SK-N-SH treated with all-trans-retinoic acid at 6 μM for 48 hours (cell line): ENCODE results near the gene CENPM.

Source experiments
- ARNTL ChIP-seq: fragments of 450-650 bp; formaldehyde crosslinking; IDR thresholded peaks from 2 replicates; pipeline ENCODE4 v1.5.0; 2020; ENCODE audit warnings: low read depth, mild to moderate bottlenecking, moderate library complexity, borderline replicate concordance
- BACH2 ChIP-seq: fragments of 250-450 bp; sonication (Bioruptor Pico); IDR thresholded peaks from 2 replicates; pipeline ENCODE4 v1.9.0; 2021; ENCODE audit warnings: mild to moderate bottlenecking, borderline replicate concordance
- CREB5 ChIP-seq: fragments of 250-450 bp; sonication (Bioruptor Pico); IDR thresholded peaks from 2 replicates; pipeline ENCODE4 v1.5.1; 2020; ENCODE audit warnings: low read depth, mild to moderate bottlenecking, moderate library complexity
- CSDC2 ChIP-seq: fragments of 250-450 bp; sonication (Bioruptor Pico); IDR thresholded peaks from 2 replicates; pipeline ENCODE4 v1.5.0; 2020; ENCODE audit warnings: mild to moderate bottlenecking, moderate library complexity
- OSR1 ChIP-seq: fragments of 250-450 bp; sonication (Bioruptor Pico); IDR thresholded peaks from 2 replicates; pipeline ENCODE4 v1.8.0; 2022; ENCODE audit warnings: moderate library complexity, mild to moderate bottlenecking, inconsistent platforms
- SNAI2 ChIP-seq: fragments of 250-450 bp; sonication (Bioruptor Pico); IDR thresholded peaks from 2 replicates; pipeline ENCODE4 v1.5.0; 2020; ENCODE audit warnings: mild to moderate bottlenecking, moderate library complexity
- ZFP3 ChIP-seq: fragments of 250-450 bp; sonication (Bioruptor Pico); IDR thresholded peaks from 2 replicates; pipeline ENCODE4 v1.5.0; 2020; ENCODE audit warnings: mild to moderate bottlenecking, moderate library complexity
- ZFP30 ChIP-seq: fragments of 450-650 bp; formaldehyde crosslinking; IDR thresholded peaks from 2 replicates; pipeline ENCODE4 v1.5.0; 2022; ENCODE audit warnings: mild to moderate bottlenecking, moderate library complexity
- ZNF565 ChIP-seq: fragments of 450-650 bp; formaldehyde crosslinking; conservative IDR thresholded peaks from 2 replicates; pipeline ENCODE4 v1.5.0; 2020; ENCODE audit warnings: low read depth, mild to moderate bottlenecking, moderate library complexity
- ZNF70 ChIP-seq: fragments of 450-650 bp; formaldehyde crosslinking; IDR thresholded peaks from 2 replicates; pipeline ENCODE4 v1.5.0; 2020; ENCODE audit warnings: mild to moderate bottlenecking, moderate library complexity
- ZNF8 ChIP-seq: fragments of 450-650 bp; formaldehyde crosslinking; IDR thresholded peaks from 2 replicates; pipeline ENCODE4 v1.5.0; 2020; ENCODE audit warnings: mild to moderate bottlenecking, moderate library complexity

GRCh38 chr22:41951898-41952474 lies 5.0 kb upstream of the CENPM start, which contains the start of gene SMIM45:
- TF ChIP-seq ZNF70 (CRISPR knock-in tag) (no peak), ARNTL (CRISPR knock-in tag) (no peak), ZFP3 (CRISPR knock-in tag) (no peak), ZFP30 (CRISPR knock-in tag) (no peak), CSDC2 (CRISPR knock-in tag) (no peak), ZNF565 (CRISPR knock-in tag) (no peak), ZNF8 (no peak), SNAI2 (CRISPR knock-in tag) (no peak), OSR1 (CRISPR knock-in tag) (no peak), BACH2 (CRISPR knock-in tag) (no peak), CREB5 (CRISPR knock-in tag) (no peak)
